Left ventricle myocardium inferior (tissue), 1 donor: ENCODE measurements around the gene INTU. TPM values are rescaled to one million over a fixed set of nuclear protein-coding genes. Genes with fewer than 3 reads are reported as not detected.
"Not testable (repeated sequence)": the region's sequence is repeated elsewhere in the genome, so short reads cannot be mapped to it uniquely, and the experiment has no call there.

Experiments used
- DNase-seq: peaks from one replicate; pipeline ENCODE4 v3.0.0-alpha.2; 2020
- H3K27ac ChIP-seq: fragments of 200-600 bp; replicated peaks from 2 replicates; pipeline ENCODE4 v1.8.0; 2021
- H3K27me3 ChIP-seq: fragments of 200-600 bp; 2 replicates; pipeline ENCODE4 v1.8.0; 2021; ENCODE audit warnings: low read depth
- H3K36me3 ChIP-seq: fragments of 200-600 bp; 2 replicates; pipeline ENCODE4 v1.8.0; 2021
- H3K4me1 ChIP-seq: fragments of 200-600 bp; 2 replicates; pipeline ENCODE4 v1.8.0; 2021
- H3K4me3 ChIP-seq: fragments of 200-600 bp; 2 replicates; pipeline ENCODE4 v1.8.0; 2021; ENCODE audit warnings: mild to moderate bottlenecking, moderate library complexity
- H3K9me3 ChIP-seq: fragments of 200-600 bp; replicated peaks from 2 replicates; pipeline ENCODE4 v1.8.0; 2021
- CTCF ChIP-seq: fragments of 200-600 bp; IDR thresholded peaks from 2 replicates; pipeline ENCODE4 v1.8.0; 2021; ENCODE audit warnings: antibody characterized with exemption, mild to moderate bottlenecking, borderline replicate concordance
- intact Hi-C: fragments of 100-400 bp; cut with micrococcal nuclease; formaldehyde crosslinking; loops from one replicate; pipeline ENCODE4 v1.11.0; 2022
- total RNA-seq: library from RNA; stranded (reverse); fragmentation: NEBNext Ultra II Directional; extraction: Animal tissue kit (Norgen Biotek cat#: 25700); gene quantifications from one replicate; pipeline ENCODE4 v1.2.1, GENCODE V29; 2021
- donor health status: DM: no; HTN: yes; CAD: no; lungs with severe emphysema.

INTU gene
- total RNA-seq, 1 donor from 2014 or later = 5.2 TPM

- no peak for TF ChIP-seq CTCF
- intact Hi-C loops = no loop called here
- Histone ChIP-seq H3K36me3 (peaks cover 27% of the 10 kb centered on the region), H3K27ac (no peak overlapping the region), H3K4me1 (no peaks in the 10 kb centered on the region), H3K27me3 (no peaks in the 10 kb centered on the region), H3K9me3 (no peaks in the 10 kb centered on the region), H3K4me3 (no peak overlapping the region)
- no peak for DNase-seq
Observed at GRCh38 chr4:127643791-127644190, 11.0 kb downstream of the INTU start.

GRCh38 chr4:127648061-127648460 is 15.3 kb downstream of the INTU start:
- intact Hi-C loops = no loop called here
- Histone ChIP-seq H3K4me3 (no peak overlapping the region), H3K27me3 (no peaks in the 10 kb centered on the region), H3K4me1 (no peaks in the 10 kb centered on the region), H3K27ac (no peak overlapping the region), H3K36me3 (peaks cover 27% of the 10 kb centered on the region), H3K9me3 (peaks cover 3% of the 10 kb centered on the region)
- TF ChIP-seq CTCF = no peak
- DNase-seq = no peak

GRCh38 chr4:127655590-127655989 is 22.8 kb downstream of the INTU start:
- H3K9me3 ChIP-seq, H3K27me3 ChIP-seq, H3K27ac ChIP-seq, H3K4me1 ChIP-seq, H3K4me3 ChIP-seq, DNase-seq, H3K36me3 ChIP-seq, intact Hi-C loops: not testable (repeated sequence)

GRCh38 chr4:127656047-127656680 is 23.4 kb downstream of the INTU start:
- no peak overlapping the region for H3K4me3 ChIP-seq

GRCh38 chr4:127660284-127660885 is 27.6 kb downstream of the INTU start:
- no peak for TF ChIP-seq CTCF
- no peak overlapping the region for H3K4me3 ChIP-seq
- DNase-seq = no peak
- H3K27me3 ChIP-seq = no peaks in the 10 kb centered on the region
- no peaks in the 10 kb centered on the region for H3K4me1 ChIP-seq
- H3K36me3 ChIP-seq = no peaks in the 10 kb centered on the region
- no peak overlapping the region for H3K27ac ChIP-seq
- no peaks in the 10 kb centered on the region for H3K9me3 ChIP-seq
- intact Hi-C loops = no loop called here

More at GRCh38 chr4:127656047-127656680, 23.4 kb downstream of the INTU start:
- DNase-seq = no peak
- no peaks in the 10 kb centered on the region for H3K27me3 ChIP-seq
- no peak overlapping the region for H3K27ac ChIP-seq
- intact Hi-C loops = no loop called here
- no peaks in the 10 kb centered on the region for H3K4me1 ChIP-seq
- TF ChIP-seq CTCF = no peak
- H3K9me3 ChIP-seq = peaks cover 3% of the 10 kb centered on the region
- no peaks in the 10 kb centered on the region for H3K36me3 ChIP-seq

GRCh38 chr4:127667116-127667515 is 34.4 kb downstream of the INTU start:
- no peak overlapping the region for H3K27ac ChIP-seq
- no peaks in the 10 kb centered on the region for H3K4me1 ChIP-seq
- DNase-seq = no peak
- H3K36me3 ChIP-seq = no peaks in the 10 kb centered on the region
- no peak overlapping the region for H3K4me3 ChIP-seq
- intact Hi-C loops = no loop called here
- no peaks in the 10 kb centered on the region for H3K27me3 ChIP-seq
- H3K9me3 ChIP-seq = no peaks in the 10 kb centered on the region
- TF ChIP-seq CTCF = no peak
